Lower leg skin (tissue), 4 donors: ENCODE data around the gene SAMD4B. TPM values are rescaled to one million over a fixed set of nuclear protein-coding genes. Genes with fewer than 3 reads are reported as not detected.

ENCODE experiments used
- DNase-seq, 2 donors: peaks; one replicate each; pipeline ENCODE4 v3.0.0-alpha.2; 2019; ENCODE audit warnings: low spot score in 2 of 2
- H3K4me3 ChIP-seq: fragments of 200-600 bp; sonication (generic); 2 replicates; pipeline ENCODE4 v1.5.1; 2017; ENCODE audit warnings: mild to moderate bottlenecking, low read depth; ENCODE audit not compliant: poor library complexity, severe bottlenecking
- CTCF ChIP-seq, 3 donors: fragments of 450-650 bp; IDR thresholded peaks; one replicate each; pipeline ENCODE4 v1.5.1; 2016; ENCODE audit warnings: antibody characterized with exemption in 3 of 3, mild to moderate bottlenecking in 3 of 3, moderate library complexity in 2 of 3
- POLR2A ChIP-seq, 2 donors: fragments of 450-650 bp; IDR thresholded peaks; one replicate each; pipeline ENCODE4 v1.6.1; 2016 to 2017; ENCODE audit warnings: antibody characterized with exemption in 2 of 2, mild to moderate bottlenecking in 1 of 2, moderate library complexity in 1 of 2
- WGBS, 2 donors: methylation state at CpG; one replicate each; pipeline ENCODE4 v1.1.5; 2018; 5-methylcytosine and 5-hydroxymethylcytosine counted together
- intact Hi-C: fragments of 100-400 bp; cut with DNase I; formaldehyde crosslinking; loops from one replicate; pipeline ENCODE4 v1.15.0; 2023; ENCODE audit warnings: low total_unique reads
- total RNA-seq, 4 donors: library from RNA; depleted of rRNA; stranded (reverse); fragments of >200 nt; gene quantifications; one replicate each; pipeline ENCODE4 v1.1.0, GENCODE V29; 2016

Gene SAMD4B
- total RNA-seq, 4 donors from 2014 or later: 102 to 132 (median 118) TPM

- H3K4me3 ChIP-seq: no peak overlapping the region
- WGBS, 2 donors: 58 to 60% methylated on average over 4 of the region's 4 CpGs
- intact Hi-C loops: no loop called here
- no peak for TF ChIP-seq POLR2A (IDR thresholded peaks at IDR 0.05)
- TF ChIP-seq CTCF (IDR thresholded peaks at IDR 0.05): no peak
- DNase-seq: no peak
Measured at GRCh38 chr19:39351537-39352064, 9.4 kb downstream of the SAMD4B start.

DNA sequence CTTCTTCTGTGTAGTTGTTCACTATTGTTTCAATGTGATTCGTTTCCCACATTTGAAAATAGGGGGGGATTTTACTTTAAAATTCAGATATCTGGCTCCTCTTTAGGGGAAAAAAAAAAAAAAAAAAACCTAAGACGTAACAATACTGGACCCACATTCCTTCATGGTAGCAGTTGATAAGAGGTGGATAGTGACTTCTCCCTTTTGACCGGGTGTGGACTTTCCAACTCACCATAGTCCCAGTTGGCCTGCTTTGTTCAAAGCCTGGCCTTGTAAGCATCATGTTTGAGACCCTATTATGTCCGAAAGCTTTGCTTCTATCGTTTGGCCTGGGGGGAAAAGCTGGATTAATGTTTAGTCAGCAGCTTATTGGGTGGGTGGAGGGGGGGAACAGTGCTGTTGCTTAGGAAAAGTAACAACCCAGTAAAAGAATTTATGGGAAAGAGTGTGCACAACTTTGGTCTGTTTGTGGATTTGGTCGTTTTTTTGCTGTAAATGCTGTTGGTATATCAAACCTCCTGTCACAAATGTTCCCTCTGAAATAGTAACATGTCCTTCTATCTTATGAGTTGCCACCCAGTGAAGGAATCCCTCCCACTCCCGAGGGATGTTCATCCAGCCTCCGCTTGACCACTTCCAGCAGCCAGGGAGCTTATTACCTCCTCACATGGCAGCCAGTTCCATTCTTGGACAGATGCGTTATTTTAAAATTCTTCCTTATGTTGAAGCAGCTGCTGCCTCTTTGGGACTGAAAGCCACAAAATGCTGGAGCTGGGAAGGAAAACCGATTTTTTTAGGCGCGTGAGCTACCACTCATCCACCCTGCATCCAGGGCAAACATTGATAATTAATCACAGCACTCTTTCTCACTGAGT lies 10.4 kb downstream of the SAMD4B start:
- WGBS, 2 donors: 56 to 63% methylated on average over 12 of the region's 12 CpGs
- H3K4me3 ChIP-seq: no peak overlapping the region
- DNase-seq: no peak
- TF ChIP-seq POLR2A (IDR thresholded peaks at IDR 0.05) (no peak), CTCF (IDR thresholded peaks at IDR 0.05) (no peak)
- intact Hi-C loops: no loop called here

DNA sequence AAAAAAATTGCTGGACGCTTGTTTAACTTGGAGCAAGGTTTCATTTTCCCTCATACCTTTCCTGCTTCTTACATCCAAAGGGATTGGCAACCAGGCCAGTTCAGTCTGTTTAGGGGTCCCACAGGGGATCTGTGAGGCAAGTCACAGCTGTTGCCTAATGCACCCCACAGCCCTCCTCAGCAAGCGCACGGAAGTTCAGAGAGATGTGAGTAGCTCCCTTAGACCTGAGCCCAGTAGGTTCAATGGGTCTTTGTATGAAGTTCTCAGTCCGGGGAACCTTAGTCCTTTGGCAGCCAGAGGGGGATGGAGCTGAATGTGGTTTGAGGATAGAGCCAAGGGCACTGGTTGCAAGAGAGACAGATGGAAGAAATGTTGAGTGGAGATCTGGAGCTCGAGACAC lies 13.0 kb downstream of the SAMD4B start:
- 86 to 91% methylated on average over 5 of the region's 5 CpGs for WGBS, 2 donors
- DNase-seq: no peak
- intact Hi-C loops: no loop called here
- no peak overlapping the region for H3K4me3 ChIP-seq
- no peak for TF ChIP-seq CTCF (IDR thresholded peaks at IDR 0.05)
- TF ChIP-seq POLR2A (IDR thresholded peaks at IDR 0.05): no peak

DNA sequence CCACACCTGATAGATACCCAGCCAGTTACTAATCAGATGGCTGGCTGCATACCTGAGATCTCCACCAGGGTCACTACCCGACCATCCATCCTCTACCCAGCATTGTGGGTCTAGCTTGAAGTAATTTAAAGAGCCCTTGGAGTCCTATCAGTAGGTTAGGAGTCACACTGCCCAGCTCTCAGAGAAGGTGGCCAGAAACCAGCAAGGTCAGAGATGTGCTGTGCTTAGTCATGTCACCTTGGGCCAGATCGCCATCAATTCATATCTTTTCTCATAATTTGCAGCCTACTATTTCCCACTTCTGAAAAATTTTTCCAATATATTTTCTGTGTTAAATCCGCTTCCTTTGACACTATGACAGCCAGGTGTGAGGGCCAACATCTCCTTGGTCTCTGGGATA lies 13.9 kb downstream of the SAMD4B start:
- no peak for DNase-seq
- intact Hi-C loops: no loop called here
- TF ChIP-seq CTCF (IDR thresholded peaks at IDR 0.05) (no peak), POLR2A (IDR thresholded peaks at IDR 0.05) (no peak)
- no peak overlapping the region for H3K4me3 ChIP-seq
- WGBS, 2 donors: 77 to 87% methylated on average over 3 of the region's 3 CpGs

DNA sequence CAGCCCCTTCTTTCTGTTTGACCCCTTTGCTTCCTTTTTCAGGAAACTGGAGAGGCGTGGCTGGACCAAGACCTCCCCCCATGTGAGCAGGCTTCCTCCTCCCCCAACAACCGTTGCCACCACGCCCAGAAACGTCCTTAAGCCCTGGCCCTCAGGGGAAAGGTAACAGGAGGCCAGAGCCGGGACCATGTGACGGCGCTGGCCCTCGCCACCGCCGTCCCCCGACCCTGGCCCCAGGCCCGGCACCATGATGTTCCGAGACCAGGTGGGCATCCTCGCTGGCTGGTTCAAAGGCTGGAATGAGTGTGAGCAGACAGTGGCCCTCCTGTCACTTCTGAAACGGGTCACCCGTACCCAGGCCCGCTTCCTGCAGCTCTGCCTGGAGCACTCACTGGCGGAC lies 14.4 kb downstream of the SAMD4B start:
- 87 to 90% methylated on average over 18 of the region's 18 CpGs for WGBS, 2 donors
- no peak for TF ChIP-seq POLR2A (IDR thresholded peaks at IDR 0.05)
- TF ChIP-seq CTCF (IDR thresholded peaks at IDR 0.05): no peak
- H3K4me3 ChIP-seq: no peak overlapping the region
- no peak for DNase-seq
- intact Hi-C loops: no loop called here
